NCI-H2227 treated with DMSO at 0.1 percent for 48 hours (cell line): ENCODE results near the gene CKAP2L.

Source experiments
- DNase-seq: peaks from one replicate; lab custom pipeline; 2025; lab: John Stamatoyannopoulos, UW

The CKAP2L gene

DNA sequence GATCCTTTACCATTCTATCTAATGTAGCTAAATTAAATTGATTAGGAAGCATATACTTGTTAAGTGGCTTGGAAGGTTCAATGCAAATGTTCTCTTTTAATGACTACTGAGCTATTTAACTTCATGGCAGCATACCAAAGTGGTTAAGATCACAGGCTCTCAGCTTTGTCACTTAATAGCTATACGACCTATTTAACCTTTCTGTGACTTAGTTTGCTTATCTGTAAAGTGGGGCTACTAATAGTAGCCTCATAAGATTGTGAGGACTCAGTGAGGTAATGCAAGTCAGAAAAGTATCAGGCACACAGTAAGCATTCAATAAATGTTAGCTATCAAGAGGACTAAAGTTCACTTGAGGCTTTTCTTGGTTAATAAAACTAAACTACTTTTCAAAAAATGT lies 4.3 kb downstream of the CKAP2L start:
- no peak for DNase-seq

DNA sequence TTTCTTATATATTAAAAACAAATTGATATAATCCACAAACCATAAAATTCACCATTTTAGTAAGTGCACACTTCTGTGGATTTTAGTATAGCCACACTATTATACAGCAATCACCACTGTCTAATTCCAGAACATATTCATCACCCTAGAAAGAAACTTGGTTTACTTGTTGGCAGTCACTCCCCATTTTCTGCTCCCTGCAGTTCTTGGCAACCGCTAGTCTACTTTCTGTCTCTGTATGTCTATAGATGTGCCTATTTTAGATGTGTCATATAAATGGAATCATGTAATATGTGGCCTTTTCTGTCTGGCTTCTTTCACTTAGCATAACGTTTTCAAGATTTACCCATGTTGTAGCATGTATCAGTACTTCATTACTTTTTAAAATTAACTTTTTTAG lies 5.7 kb downstream of the CKAP2L start:
- DNase-seq = no peak

DNA sequence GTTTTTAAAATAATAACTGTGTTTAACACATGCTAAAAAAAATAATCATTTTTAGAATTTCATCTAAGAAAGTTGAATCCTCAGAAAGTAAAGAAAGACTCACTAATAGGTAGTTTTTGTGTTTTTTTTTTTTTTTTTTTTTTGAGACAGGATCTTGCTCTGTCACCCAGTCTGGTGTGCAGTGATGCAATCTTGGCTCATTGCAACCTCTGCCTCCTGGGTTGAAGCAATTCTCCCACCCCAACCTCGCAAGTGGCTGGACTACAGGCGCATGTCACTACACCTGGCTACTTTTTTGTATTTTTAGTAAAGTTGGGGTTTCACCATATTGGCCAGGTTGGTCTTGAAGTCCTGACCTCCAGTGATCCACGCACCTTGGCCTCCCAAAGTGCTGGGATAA lies 7.1 kb downstream of the CKAP2L start:
- no peak for DNase-seq

DNA sequence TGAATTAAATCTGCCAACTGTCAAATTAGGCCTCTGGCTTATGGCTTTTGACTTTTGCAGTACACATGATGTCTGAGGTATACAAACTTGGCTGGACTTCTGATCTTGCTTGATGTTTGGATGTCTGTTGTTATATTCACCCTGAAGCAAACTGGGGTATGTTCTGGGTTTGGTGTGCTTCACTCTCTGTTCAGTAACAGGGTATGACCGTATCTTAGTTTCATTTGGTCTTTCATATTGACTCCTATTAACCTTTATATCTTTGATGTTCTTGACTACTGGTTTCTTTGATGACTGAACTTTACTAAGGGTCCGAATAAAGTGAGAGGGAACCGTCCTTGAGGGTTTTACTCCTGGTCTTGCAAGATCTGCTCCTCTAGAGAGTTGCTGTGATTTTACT lies 8.2 kb downstream of the CKAP2L start:
- DNase-seq = no peak

DNA sequence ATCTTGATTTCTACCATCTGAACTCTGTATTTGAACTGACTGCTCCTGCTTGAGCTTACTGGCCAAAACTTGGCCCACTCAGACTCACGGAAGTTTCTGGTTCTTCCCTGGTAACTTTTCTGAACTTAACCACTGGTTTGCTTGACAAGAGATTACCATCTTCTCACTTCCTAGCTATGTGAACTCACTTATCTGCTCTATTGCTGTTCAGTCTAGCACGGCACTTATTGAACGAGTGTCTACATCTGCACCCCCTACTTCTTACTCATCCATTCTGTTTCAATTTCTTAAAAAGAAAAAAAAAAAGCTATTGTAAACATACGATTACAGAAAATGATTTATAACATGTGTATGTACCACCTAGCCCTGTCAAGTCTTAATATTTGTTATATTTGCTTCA lies 9.0 kb downstream of the CKAP2L start:
- DNase-seq = no peak

DNA sequence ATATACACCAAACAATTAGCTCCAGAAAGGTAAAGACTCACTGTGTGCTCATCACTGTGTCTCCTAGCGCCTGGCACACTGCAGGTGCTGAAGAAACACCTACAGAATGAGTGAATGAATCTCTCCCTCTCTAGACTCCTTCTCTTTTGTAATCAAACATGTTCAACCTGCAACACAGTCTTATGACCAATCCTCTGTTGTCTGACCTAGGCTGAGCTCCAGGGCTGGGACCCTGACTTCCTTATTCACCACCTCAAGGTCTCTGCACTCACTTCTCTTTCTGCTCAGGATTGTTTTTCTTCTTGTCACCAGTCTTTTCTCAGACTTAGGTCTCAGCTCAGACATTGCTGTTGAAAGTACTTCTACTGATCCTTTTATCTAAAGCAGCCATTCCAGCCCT lies 9.8 kb downstream of the CKAP2L start:
- no peak for DNase-seq

DNA sequence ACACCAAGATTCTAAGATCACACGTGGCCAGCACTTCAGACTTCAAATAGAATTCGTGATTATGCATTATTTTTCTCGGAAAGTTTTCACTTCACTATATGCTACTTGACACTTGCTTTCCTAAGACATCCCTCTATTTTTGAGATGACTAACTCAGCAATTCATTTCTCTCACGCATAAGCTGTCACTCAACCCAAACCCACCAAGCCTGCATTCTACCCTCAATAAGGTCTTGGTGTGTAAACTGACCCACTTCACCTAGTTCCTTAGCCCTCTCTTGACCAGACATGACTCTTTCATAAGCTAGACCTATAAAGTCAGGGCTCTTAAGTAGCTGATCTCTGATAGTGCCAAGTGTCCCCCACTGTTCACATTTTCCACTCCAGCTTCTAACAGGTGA lies 11.7 kb downstream of the CKAP2L start:
- DNase-seq = no peak

DNA sequence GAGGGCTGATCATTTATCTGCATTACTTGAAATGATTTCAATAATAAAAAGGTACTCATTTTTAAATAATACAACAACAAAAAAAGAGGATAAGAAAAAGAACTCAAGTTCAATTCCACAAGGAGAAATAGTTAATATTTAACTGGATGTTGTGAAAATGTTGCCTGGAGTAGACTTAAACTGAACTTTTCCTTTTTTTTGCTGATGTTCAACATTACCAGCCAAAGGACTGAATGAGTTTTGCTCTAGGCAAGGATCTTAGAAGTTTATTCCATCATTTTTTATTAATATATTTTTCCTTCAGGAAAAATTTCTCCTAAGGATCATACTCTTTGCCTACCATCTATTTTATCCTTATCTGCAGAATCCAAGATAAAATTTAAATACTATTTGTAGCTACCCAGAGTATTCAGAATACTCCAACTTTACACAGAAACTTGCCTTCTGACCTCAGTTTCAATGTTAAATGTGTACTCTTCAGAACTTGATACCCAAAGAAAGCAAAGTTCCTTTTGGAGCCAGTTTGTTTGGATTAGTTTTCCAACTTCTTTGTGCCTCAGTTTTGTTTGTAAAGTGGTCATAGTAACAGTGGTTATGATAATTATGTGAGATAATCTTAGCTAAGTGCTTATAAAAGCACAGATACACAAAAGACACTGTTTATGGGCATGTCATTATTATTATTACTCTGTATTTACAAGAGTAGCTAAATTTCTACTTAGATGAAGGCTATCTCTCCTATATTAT lies 12.8 kb downstream of the CKAP2L start:
- no peak for DNase-seq

DNA sequence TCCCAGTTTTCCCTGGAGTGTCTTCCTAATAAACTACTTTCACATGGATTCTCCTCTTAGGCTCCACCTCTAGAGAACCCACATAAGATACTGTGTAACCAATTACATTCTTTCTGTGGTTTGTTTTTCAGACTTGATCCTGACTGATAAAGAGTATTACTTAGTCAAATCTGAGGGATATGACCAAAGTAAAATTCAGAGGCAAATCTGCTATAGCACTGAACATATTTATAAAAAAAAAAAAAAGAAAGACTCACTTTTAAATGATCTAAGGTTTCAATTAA lies 13.9 kb downstream of the CKAP2L start:
- no peak for DNase-seq

DNA sequence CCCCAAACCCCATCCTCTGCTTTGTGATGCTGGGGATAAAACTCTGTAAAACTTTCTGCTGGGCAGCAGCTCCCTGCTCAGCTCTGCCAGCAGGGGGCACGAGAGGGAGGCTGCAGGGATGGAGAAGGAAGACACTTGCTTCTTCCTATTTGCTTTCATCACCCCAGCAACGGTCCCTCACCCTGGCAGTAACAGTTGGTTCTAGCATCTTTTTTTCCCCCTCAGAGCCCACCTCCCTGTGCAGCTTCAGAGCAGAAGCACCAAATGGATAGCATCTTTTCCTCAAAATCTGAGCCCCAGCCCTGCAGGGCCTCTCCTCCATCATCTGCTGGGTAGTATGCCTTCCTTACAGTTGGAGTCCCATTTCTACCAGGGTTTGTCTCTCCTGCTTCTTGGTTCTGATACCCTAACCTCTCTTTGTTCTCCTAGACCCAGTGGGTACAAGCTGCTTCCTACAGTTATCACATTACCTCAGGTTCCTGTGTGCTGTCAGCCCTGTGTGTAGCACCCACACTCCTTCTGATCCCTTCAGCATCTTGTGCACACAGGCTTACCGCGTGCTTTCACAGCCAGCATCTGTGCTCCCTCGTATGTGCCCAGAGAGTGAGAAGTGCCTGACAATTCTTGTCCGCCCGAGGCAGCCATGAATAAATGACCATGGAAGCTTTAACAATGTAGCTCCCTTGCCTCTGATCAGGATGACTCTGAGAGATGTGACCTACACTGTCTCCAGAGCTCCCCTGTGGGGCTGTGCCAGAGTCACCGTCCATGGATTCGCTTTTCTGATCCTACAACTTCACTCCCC lies 14.5 kb downstream of the CKAP2L start:
- DNase-seq = peak; percentile 36

DNA sequence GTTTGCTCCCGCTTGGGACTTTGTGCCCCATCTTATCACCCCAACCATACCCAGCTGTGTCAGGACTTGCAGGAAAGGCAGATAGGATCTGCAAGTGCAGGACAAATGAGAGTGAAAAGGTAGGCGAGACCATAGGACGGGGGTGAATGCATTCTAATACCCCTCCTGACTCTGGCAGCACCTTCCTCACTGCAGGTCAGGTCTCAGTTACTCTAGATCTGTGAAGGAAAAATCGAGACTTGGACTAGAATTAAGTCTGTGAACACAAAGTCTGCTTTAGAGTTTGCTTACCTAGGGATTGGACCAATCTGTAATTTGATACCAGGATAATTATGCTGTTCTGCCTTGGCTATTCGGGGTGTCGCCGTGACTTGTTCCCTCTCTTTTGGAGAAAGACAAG lies 23.9 kb downstream of the CKAP2L start:
- DNase-seq = no peak

DNA sequence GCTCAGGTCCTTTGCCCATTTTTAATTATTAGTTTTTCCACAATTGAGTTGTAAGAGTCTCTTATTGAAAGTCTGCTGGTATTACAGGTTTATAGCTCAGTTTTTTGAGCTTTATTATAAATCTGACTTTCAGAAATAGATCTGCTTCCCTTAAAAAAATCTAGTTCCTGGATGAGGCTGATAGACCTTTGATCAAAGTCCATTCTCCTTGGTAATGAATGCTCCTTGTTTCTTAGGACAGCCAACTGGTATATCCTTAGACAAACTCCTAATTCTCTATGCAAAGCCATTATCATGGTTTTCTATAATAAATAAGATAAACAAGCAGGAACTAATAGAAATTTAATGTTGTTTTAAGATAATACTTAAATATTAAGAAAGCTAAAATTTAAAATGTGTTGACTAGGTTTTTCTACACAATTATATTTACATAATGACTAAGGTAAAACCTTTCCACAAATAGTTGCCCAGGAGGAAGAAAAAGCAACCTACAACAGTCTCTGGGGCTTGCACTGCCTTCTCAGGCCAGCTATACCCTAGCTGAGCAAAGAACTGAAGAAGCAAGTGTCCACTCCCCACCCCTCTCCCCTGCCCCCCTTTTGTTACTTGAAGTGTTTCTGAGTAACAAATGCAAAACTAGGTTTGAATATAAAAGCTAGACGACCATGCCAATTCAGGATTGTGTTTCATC lies 26.7 kb downstream of the CKAP2L start:
- DNase-seq = no peak

DNA sequence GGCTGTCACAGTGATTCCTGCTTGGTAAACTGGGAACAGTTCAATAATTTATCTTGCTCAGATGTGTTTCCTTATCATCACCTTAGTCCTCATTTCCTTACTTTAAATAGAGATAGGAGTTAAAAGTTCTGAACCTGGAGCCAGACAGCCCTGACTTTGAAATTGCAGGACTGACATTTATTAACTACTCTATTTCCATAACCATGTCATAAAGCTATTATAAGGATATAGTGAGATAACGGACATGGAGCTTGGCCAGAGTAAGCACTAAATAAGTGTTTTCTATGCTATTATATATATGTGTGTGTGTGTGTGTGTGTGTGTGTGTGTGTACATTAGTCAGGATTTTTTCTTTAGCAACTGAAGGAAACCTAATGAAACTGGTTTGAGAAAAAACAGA lies 30.5 kb downstream of the CKAP2L start:
- no peak for DNase-seq

DNA sequence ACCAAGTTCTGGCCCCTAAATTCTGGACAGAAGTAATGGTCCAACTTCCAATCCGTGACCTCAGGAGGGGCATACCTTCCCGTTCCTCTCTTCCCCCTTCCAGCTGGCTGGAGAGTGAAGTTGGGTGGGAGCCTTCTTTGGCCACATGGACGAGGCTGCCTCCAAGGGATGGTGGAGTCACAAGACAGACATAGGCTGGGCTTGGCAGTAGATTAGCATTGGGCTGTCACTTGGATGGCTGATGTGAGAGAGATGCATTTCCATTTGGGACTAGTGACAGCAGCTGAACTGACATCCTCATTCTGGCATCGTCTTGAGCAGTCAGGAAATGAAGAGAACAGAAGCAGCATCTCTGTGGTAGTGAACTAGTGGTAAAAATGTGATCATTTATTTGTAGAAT lies 31.0 kb downstream of the CKAP2L start:
- no peak for DNase-seq

DNA sequence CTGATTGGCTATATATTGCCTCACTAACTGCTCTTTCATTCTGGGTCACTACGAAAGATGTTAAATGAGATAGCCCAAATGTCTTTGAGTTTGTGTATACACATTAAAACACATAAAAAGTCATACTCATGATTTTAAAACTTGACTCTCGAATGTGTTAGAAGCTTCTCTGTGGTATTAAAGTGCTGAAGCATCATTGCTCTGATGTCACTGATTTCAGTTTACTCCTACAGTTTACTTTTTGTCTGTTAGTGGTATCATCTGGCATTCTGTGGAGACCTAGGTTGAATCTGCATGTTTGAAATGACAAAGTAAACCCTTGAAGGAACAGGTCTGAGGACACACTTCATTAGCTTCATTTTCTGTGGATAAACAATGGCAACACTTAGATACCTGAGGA lies 32.9 kb downstream of the CKAP2L start:
- DNase-seq = no peak

DNA sequence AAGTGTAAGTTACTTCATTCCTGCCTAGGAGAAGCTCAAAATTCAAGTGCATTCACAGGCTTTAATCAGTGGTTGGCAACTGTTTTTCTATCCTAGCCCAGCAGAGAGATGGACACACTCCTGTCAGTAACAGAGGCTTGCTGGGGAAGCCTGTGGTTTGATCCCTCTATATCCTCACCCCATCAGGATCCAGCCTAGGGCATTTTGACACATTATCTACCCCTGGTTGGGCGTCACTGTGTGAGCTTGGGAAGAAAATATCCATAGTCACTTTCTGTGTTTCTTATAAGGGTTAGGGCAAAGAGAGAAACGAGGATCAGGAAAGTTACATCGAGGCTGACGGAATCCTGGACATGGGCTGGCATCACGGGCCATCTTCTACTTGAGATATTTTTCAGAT lies 33.6 kb downstream of the CKAP2L start:
- DNase-seq = no peak

DNA sequence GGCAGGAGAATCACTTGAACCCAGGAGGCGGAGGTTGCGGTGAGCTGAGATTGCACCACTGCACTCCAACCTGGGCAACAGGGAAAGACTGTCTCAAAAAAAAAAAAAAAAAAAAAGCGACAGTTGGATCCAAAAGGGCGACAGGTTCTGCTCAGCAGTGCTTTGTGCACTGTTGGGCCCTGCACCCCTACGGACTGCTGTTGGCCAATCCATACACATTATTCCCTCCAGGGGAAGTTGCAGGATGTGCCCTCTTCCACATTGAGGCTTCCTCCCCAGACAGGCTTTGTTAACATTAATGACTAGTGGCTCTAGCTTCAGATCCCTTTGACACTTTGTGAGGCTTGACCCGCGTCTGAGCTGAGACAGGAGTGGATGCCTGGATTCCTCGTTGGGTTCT lies 34.2 kb downstream of the CKAP2L start:
- no peak for DNase-seq

DNA sequence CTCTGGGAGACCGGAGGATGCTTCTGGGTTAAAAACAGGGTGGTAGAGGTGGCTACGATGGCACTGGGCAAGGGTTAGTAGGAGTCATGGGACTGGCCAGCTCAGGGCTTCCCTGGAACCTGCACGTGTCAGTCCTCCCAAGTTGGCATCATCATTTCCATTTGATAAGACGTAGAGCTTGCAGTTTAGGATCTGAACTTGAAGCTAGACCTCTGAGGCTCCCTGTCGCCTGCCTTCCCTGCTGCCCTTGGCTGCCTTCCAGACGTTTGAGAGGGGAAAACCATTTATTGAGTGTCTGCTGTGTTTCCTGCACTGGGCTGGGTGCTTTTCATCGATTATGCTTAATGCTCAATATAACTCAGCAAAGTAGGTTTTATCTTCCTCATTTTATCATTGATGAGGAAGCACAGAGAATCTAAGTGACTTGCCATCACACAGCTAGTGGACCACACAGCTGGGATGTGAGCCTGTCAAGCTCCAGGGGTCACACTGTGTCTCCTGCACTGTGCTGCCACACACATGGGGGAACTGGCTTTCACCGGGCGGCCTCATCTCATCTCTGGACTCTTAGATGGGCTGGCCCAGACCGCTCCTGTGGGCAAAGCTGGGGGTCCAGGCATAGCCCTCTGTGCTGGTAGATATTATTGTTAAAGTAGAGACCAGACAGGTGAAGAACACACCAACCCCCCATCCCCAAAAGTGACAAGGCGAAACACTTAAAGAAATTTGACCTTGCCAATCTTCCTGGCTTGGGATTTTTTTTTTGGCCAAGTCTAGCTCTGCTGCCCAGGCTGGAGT lies 35.8 kb downstream of the CKAP2L start:
- DNase-seq = no peak

DNA sequence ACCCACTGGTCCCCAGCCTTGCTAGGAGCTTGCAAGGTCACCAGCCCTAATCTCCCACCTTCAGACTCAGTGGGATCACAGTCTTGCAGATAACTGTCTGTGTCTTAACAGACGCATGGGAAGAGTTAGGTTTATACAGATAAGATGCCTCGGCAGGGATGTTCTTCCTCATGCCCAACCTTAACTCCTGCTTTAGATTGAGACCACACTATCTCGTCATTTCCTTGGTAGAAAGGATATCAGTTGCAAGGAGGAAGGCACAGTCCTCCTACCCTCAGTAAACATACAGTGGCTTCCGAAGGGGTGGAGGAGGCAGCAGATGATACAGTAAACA lies 36.4 kb downstream of the CKAP2L start:
- no peak for DNase-seq

DNA sequence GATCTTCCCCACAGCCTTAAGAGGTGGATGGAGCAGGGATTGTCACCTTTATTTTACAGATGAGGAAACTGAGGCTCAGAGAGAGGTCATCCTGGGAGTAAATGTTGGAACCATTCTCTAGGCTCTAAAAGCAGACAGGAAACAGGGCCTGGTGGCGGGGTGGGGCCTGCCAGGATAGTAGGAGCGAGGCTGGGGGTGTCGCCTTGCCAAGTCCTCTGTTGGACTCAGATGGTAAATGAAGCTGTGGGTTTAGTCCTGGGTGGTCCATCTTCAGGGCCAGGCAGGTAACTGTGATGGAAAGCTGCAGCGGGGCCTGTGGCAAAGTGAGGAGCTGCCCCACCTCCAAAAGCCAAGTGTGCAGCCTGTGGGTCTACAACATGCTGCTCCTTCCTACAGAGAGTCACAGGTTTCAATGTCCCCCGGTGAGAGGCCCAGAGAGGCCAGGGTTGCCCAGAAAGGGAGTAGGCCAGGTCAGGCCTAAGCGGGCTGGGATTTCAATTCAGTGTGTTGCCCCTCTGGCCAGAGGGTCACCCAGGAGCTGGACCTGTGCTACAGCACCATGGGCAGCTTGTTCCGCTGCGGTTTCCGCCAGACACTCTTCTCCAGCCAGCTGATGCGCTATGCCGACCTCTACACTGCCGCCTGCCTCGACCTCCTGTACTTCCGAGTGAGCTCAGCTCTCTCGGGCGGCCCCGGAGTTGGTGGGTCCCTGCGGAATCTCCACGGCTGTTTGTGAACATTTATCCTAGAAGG lies 37.0 kb downstream of the CKAP2L start:
- no peak for DNase-seq

DNA sequence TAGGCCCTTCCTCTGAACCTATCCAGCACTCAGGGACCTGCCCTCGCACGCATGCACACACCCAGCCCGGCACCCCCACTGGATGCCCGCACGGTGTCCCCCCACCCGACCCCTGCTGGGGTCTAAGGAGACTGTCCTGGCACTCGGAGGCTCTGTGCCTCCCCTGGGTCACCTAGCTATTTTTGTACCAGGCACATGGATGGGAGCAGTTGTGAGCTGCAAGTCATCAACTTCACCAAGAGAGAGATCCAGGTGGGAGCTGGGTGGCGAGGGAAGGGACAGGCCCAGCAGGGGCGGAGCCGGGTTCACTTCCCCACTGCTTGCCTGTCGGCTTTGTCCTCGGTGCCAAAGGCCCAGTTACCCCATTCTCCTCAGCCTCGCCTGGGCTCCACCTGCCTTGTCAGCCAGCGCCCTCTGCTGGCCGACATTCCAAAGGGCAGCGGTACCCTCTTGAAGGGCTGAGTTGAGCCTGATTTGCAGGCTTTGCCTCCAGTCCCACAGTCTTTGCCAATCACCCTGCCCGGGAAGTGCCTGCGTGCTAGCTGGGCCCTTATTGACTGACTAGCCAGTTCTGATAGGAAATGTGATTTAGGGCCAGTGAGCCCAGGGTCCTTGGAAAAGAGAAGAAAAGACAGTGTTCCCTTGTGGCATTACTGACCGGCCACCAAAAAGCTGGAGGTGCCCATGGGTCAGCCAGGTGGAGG lies 37.8 kb downstream of the CKAP2L start:
- DNase-seq = peak; percentile 93
